ENCODE data around the gene BCAS4.

Gene BCAS4

GRCh38 chr20:50852085-50852484, 57.2 kb downstream of the BCAS4 start:
- no peak for DNase-seq

GRCh38 chr20:50854506-50855249, 59.8 kb downstream of the BCAS4 start:
- DNase-seq, result no peak

- no peak for DNase-seq
Measured at GRCh38 chr20:50855498-50856474, 60.9 kb downstream of the BCAS4 start.

GRCh38 chr20:50856475-50857041, 61.7 kb downstream of the BCAS4 start:
- no peak for DNase-seq

- DNase-seq, result no peak
Measured at GRCh38 chr20:50857348-50857747, 62.5 kb downstream of the BCAS4 start.

GRCh38 chr20:50858525-50858924, 63.7 kb downstream of the BCAS4 start:
- no peak for DNase-seq

- no peak for DNase-seq
Measured at GRCh38 chr20:50859161-50859560, 64.3 kb downstream of the BCAS4 start.

- no peak for DNase-seq
Measured at GRCh38 chr20:50861012-50861411, 66.2 kb downstream of the BCAS4 start.

- no peak for DNase-seq
Measured at GRCh38 chr20:50862546-50862945, 67.7 kb downstream of the BCAS4 start.

- DNase-seq, result no peak
Measured at GRCh38 chr20:50865114-50865513, 70.3 kb downstream of the BCAS4 start.

- DNase-seq, result no peak
Measured at GRCh38 chr20:50865591-50865990, 70.7 kb downstream of the BCAS4 start.

GRCh38 chr20:50866036-50866685, 71.3 kb downstream of the BCAS4 start:
- no peak for DNase-seq

- DNase-seq, result no peak
Measured at GRCh38 chr20:50866831-50867230, 72.0 kb downstream of the BCAS4 start.

GRCh38 chr20:50867805-50868204, 72.9 kb downstream of the BCAS4 start:
- no peak for DNase-seq

- no peak for DNase-seq
Measured at GRCh38 chr20:50868509-50869495, 73.9 kb downstream of the BCAS4 start.

- DNase-seq, result no peak
Measured at GRCh38 chr20:50870561-50871161, 75.8 kb downstream of the BCAS4 start.

GRCh38 chr20:50872560-50873425, 77.9 kb downstream of the BCAS4 start:
- DNase-seq, result no peak

- no peak for DNase-seq
Measured at GRCh38 chr20:50873585-50873984, 78.7 kb downstream of the BCAS4 start.

All from hypothalamus (tissue), 51 donors.